HEK293 (cell line): ENCODE measurements around the gene NCAPG2.

ENCODE experiments used
- CTCF ChIA-PET: fragments of 350-600 bp; formaldehyde crosslinking; extraction: SDS; loops from one replicate; lab custom pipeline; 2021; ENCODE audit warnings: antibody characterized with exemption; lab: Yijun Ruan, JAX
- POLR2A ChIA-PET: fragments of 300-600 bp; formaldehyde crosslinking; extraction: SDS; loops from one replicate; lab custom pipeline; 2020; ENCODE audit warnings: antibody characterized with exemption, inconsistent platforms; lab: Yijun Ruan, JAX
- H3K27ac ChIP-seq: fragments of 200-500 bp; sonication (Bioruptor generic); 2 replicates; pipeline ENCODE4 v1.5.1; 2014; ENCODE audit warnings: low read depth, low read length, control low read depth, inconsistent platforms; ENCODE audit errors: extremely low read depth
- H3K36me3 ChIP-seq, 2 experiments: fragments of 200-500 bp in 1 of 2; sonication (Bioruptor generic) in 1 of 2; 1 replicate in 1 of 2; 2 replicates in 1 of 2; pipeline ENCODE4 v1.5.1; 2014 to 2017; ENCODE audit warnings: inconsistent platforms in 2 of 2, low read length in 2 of 2; ENCODE audit not compliant: control insufficient read depth in 2 of 2, insufficient read depth in 1 of 2
- H3K4me1 ChIP-seq: fragments of 200-500 bp; sonication (Bioruptor generic); 2 replicates; pipeline ENCODE4 v1.5.1; 2014; ENCODE audit warnings: mild to moderate bottlenecking, low read length, inconsistent platforms; ENCODE audit not compliant: control insufficient read depth, insufficient read depth
- H3K4me3 ChIP-seq: 2 replicates; pipeline ENCODE4 v1.5.1; 2011; ENCODE audit warnings: low read depth, mild to moderate bottlenecking, control low read depth, low read length, moderate library complexity
- H3K9me3 ChIP-seq: fragments of 200-500 bp; sonication (Bioruptor generic); 2 replicates; pipeline ENCODE4 v1.5.1; 2014; ENCODE audit warnings: low read depth, low read length, inconsistent platforms; ENCODE audit not compliant: control insufficient read depth, insufficient read depth
- EGR2 ChIP-seq: fragments of 450-650 bp; formaldehyde crosslinking; IDR thresholded peaks from 2 replicates; pipeline ENCODE4 v1.5.1; 2016; ENCODE audit warnings: low read depth, missing biosample characterization, missing genetic modification characterization
- GLIS2 ChIP-seq: fragments of 450-650 bp; formaldehyde crosslinking; IDR thresholded peaks from 2 replicates; pipeline ENCODE4 v1.5.1; 2016; ENCODE audit warnings: missing biosample characterization, missing genetic modification characterization
- HOXA7 ChIP-seq: sonication (generic); formaldehyde crosslinking; IDR thresholded peaks from 2 replicates; pipeline ENCODE4 v1.8.1; 2022; ENCODE audit warnings: missing genetic modification reagents, borderline replicate concordance
- SETDB1 ChIP-seq: IDR thresholded peaks from one replicate; pipeline ENCODE4 v1.6.1; 2017; ENCODE audit warnings: mild to moderate bottlenecking, low read length, moderate library complexity, mixed read lengths; ENCODE audit not compliant: insufficient read length
- SP7 ChIP-seq: fragments of 450-650 bp; formaldehyde crosslinking; IDR thresholded peaks from 2 replicates; pipeline ENCODE4 v1.5.1; 2016; ENCODE audit warnings: missing biosample characterization, missing genetic modification characterization
- TCF7L2 ChIP-seq: IDR thresholded peaks from 2 replicates; pipeline ENCODE4 v1.6.1; 2011; ENCODE audit warnings: low read depth, mild to moderate bottlenecking, inconsistent platforms, low read length, moderate library complexity, borderline replicate concordance
- ZBTB20 ChIP-seq: fragments of 450-650 bp; formaldehyde crosslinking; IDR thresholded peaks from 2 replicates; pipeline ENCODE4 v1.5.1; 2016; ENCODE audit warnings: missing biosample characterization, missing genetic modification characterization
- ZFHX2 ChIP-seq: fragments of 450-650 bp; formaldehyde crosslinking; conservative IDR thresholded peaks from 2 replicates; pipeline ENCODE4 v1.5.1; 2016; ENCODE audit warnings: missing biosample characterization, missing genetic modification characterization
- ZNF114 ChIP-seq: fragments of 450-650 bp; formaldehyde crosslinking; IDR thresholded peaks from 2 replicates; pipeline ENCODE4 v1.5.0; 2017; ENCODE audit warnings: missing biosample characterization, missing genetic modification characterization
- ZNF140 ChIP-seq: fragments of 450-650 bp; formaldehyde crosslinking; IDR thresholded peaks from 2 replicates; pipeline ENCODE4 v1.5.1; 2016; ENCODE audit warnings: missing biosample characterization, missing genetic modification characterization
- ZNF16 ChIP-seq: fragments of 450-650 bp; formaldehyde crosslinking; IDR thresholded peaks from 2 replicates; pipeline ENCODE4 v1.5.1; 2016; ENCODE audit warnings: low read depth, missing biosample characterization, missing genetic modification characterization
- ZNF24 ChIP-seq: fragments of 450-650 bp; formaldehyde crosslinking; IDR thresholded peaks from 2 replicates; pipeline ENCODE4 v1.5.1; 2016; ENCODE audit warnings: missing biosample characterization, missing genetic modification characterization
- ZNF248 ChIP-seq: fragments of 450-650 bp; formaldehyde crosslinking; IDR thresholded peaks from 2 replicates; pipeline ENCODE4 v1.5.1; 2017; ENCODE audit warnings: missing biosample characterization, missing genetic modification characterization
- ZNF501 ChIP-seq: fragments of 450-650 bp; formaldehyde crosslinking; IDR thresholded peaks from 2 replicates; pipeline ENCODE4 v1.5.1; 2016; ENCODE audit warnings: missing biosample characterization, missing genetic modification characterization
- ZNF701 ChIP-seq: fragments of 450-650 bp; formaldehyde crosslinking; IDR thresholded peaks from 2 replicates; pipeline ENCODE4 v1.5.1; 2016; ENCODE audit warnings: missing biosample characterization, missing genetic modification characterization
- ZNF768 ChIP-seq: fragments of 450-650 bp; formaldehyde crosslinking; IDR thresholded peaks from 2 replicates; pipeline ENCODE4 v1.5.1; 2018; ENCODE audit warnings: missing biosample characterization, mild to moderate bottlenecking, missing genetic modification characterization
- ZNF837 ChIP-seq: fragments of 450-650 bp; formaldehyde crosslinking; IDR thresholded peaks from 2 replicates; pipeline ENCODE4 v1.5.1; 2016; ENCODE audit warnings: missing biosample characterization, missing genetic modification characterization
- TF ChIP-seq, protein P1 (sequence below): fragments of 450-650 bp; formaldehyde crosslinking; IDR thresholded peaks from 2 replicates; pipeline ENCODE4 v1.5.1; 2016; ENCODE audit warnings: missing biosample characterization, missing genetic modification characterization
- TF ChIP-seq, protein P2 (sequence below): fragments of 450-650 bp; formaldehyde crosslinking; IDR thresholded peaks from 2 replicates; pipeline ENCODE4 v1.5.1; 2016; ENCODE audit warnings: missing biosample characterization, missing genetic modification characterization
- TF ChIP-seq, protein P3 (sequence below): fragments of 450-650 bp; formaldehyde crosslinking; IDR thresholded peaks from 2 replicates; pipeline ENCODE4 v1.5.1; 2016; ENCODE audit warnings: missing biosample characterization, missing genetic modification characterization

Gene NCAPG2

DNA sequence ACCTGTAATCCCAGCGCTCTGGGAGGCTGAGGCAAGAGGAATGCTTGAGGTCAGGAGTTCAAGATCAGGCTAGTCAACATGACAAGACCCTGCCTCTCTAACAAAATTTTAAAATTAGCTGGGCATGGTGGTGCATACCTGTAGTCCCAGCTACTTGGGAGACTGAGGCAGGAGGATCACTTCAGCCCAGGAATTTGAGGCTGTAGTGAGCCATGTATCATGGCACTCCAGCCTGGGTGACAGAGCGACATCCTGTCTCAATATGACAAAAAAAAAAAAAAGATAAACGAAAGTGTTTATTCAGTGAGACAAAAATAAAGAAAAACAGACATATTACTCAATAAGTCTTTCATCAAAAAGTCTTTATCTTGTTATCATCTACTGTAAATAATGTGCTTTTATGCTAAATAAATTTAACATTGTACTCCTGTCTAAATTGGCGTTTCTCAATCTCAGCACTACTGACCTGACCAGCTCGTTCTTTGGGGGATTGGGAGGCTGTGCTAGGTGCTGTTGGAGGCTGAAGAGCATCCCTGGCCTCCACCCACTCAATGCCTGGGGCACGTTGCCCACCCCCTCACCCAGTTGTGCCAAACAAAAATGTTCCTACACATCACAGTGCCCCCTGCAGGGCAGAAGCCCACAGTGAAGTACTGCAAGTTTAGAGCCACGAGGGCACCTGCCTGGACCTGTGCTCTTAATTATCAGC is 57.7 kb downstream of the NCAPG2 start:
- Histone ChIP-seq H3K4me3 (no peak overlapping the region), H3K9me3 (no peaks in the 10 kb centered on the region), H3K36me3 (peaks cover 7 to 82% of the 10 kb centered on the region in 2 experiments), H3K4me1 (no peaks in the 10 kb centered on the region), H3K27ac (no peak overlapping the region)
- POLR2A ChIA-PET: no interaction called here
- peak; percentile 67 for TF ChIP-seq ZFHX2 (tag by site-specific recombination)
- peak; percentile 75 for TF ChIP-seq EGR2
- TF ChIP-seq, protein P1, sequence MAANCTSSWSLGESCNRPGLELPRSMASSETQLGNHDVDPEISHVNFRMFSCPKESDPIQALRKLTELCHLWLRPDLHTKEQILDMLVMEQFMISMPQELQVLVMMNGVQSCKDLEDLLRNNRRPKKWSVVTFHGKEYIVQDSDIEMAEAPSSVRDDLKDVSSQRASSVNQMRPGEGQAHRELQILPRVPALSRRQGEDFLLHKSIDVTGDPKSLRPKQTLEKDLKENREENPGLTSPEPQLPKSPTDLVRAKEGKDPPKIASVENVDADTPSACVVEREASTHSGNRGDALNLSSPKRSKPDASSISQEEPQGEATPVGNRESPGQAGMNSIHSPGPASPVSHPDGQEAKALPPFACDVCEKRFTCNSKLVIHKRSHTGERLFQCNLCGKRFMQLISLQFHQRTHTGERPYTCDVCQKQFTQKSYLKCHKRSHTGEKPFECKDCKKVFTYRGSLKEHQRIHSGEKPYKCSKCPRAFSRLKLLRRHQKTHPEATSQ: no peak
- CTCF ChIA-PET: interaction anchor here (0.5 to 2.0 kb wide), 8 partner anchors 9 to 927 kb away, joined by 3 to 8 read pairs (median 5); no protein-coding TSS in a partner anchor

DNA sequence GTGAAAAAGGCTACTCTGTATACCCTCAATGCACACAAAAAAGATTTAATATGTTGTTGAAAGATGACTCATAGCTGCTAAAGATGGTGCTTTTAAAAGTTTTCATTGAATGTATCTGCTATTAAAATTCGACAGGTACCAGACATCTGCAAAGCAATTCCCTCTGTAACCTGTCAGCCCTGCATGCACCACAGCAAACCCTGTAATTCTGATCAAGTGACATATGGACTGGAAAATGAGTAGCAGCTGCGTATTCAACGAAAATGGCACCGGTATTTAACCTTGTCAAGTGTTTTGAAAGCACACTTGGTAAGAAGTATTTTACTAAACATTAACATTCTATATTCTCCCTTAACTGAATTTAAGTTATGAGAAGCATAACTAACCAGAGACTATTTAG is 58.8 kb downstream of the NCAPG2 start:
- no peaks in the 10 kb centered on the region for H3K4me1 ChIP-seq
- CTCF ChIA-PET: interaction anchor here (1.0 to 2.0 kb wide), 4 partner anchors 10 to 45 kb away, joined by 3 to 8 read pairs (median 6); no protein-coding TSS in a partner anchor
- no peaks in the 10 kb centered on the region for H3K9me3 ChIP-seq
- peaks cover 7 to 82% of the 10 kb centered on the region in 2 experiments for H3K36me3 ChIP-seq
- H3K4me3 ChIP-seq: no peak overlapping the region
- POLR2A ChIA-PET: no interaction called here
- no peak for TF ChIP-seq GLIS2 (tag by site-specific recombination)
- TF ChIP-seq ZNF248 (tag by site-specific recombination): no peak
- no peak for TF ChIP-seq ZBTB20 (tag by site-specific recombination)
- no peak for TF ChIP-seq ZNF837 (tag by site-specific recombination)
- no peak for TF ChIP-seq ZNF501
- TF ChIP-seq TCF7L2: no peak
- no peak for TF ChIP-seq ZNF768 (tag by site-specific recombination)
- TF ChIP-seq SETDB1: no peak
- no peak for TF ChIP-seq ZNF701
- TF ChIP-seq ZNF16 (tag by site-specific recombination): no peak
- no peak for TF ChIP-seq ZNF114 (tag by site-specific recombination)
- no peak for TF ChIP-seq ZNF24 (tag by site-specific recombination)
- no peak for TF ChIP-seq HOXA7 (CRISPR knock-in tag)
- TF ChIP-seq, protein P2, sequence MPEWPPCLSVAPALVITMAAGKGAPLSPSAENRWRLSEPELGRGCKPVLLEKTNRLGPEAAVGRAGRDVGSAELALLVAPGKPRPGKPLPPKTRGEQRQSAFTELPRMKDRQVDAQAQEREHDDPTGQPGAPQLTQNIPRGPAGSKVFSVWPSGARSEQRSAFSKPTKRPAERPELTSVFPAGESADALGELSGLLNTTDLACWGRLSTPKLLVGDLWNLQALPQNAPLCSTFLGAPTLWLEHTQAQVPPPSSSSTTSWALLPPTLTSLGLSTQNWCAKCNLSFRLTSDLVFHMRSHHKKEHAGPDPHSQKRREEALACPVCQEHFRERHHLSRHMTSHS: no peak
- no peak for TF ChIP-seq ZNF140 (tag by site-specific recombination)
- TF ChIP-seq, protein P3, sequence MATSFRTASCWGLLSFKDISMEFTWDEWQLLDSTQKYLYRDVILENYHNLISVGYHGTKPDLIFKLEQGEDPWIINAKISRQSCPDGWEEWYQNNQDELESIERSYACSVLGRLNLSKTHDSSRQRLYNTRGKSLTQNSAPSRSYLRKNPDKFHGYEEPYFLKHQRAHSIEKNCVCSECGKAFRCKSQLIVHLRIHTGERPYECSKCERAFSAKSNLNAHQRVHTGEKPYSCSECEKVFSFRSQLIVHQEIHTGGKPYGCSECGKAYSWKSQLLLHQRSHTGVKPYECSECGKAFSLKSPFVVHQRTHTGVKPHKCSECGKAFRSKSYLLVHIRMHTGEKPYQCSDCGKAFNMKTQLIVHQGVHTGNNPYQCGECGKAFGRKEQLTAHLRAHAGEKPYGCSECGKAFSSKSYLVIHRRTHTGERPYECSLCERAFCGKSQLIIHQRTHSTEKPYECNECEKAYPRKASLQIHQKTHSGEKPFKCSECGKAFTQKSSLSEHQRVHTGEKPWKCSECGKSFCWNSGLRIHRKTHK: no peak
- H3K27ac ChIP-seq: no peak overlapping the region

DNA sequence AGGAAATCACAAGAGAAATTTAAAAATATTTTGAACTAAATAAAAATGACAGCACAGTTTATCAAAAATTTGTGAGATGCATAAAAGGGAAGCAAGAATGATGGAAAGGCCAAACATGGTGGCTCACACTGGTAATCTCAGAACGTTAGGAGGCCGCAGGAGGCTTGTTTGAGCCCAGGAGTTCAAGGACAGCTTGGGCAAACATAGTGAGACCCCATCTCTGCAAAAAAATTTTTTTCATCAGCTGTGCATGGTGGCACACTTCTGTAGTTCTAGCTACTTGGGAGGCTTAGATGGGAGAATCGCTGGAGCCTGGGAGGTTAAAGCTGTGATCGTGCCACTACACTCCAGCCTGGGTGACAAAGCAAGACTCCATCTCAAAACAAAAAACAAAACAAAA is 62.5 kb downstream of the NCAPG2 start:
- no peak for TF ChIP-seq SP7 (tag by site-specific recombination)
- Histone ChIP-seq H3K4me1 (no peaks in the 10 kb centered on the region), H3K9me3 (no peaks in the 10 kb centered on the region), H3K36me3 (peaks cover 12 to 87% of the 10 kb centered on the region in 2 experiments), H3K27ac (no peak overlapping the region), H3K4me3 (no peak overlapping the region)
- CTCF ChIA-PET: no interaction called here
- POLR2A ChIA-PET: no interaction called here
